Right lobe of liver (tissue), 6 donors: ENCODE data around the gene SLCO2A1. TPM values are rescaled to one million over a fixed set of nuclear protein-coding genes. Genes with fewer than 3 reads are reported as not detected.

Source experiments
- ATAC-seq, 4 donors: fragments of 200-7000 bp; cut with Tn5 transposase; one replicate each; pipeline ENCODE4 v1.9.1; 2020; ENCODE audit warnings: mild to moderate bottlenecking in 4 of 4, moderate library complexity in 4 of 4
- DNase-seq, 3 donors: peaks; one replicate each; pipeline ENCODE4 v3.0.0-alpha.2; 2020
- H3K27ac ChIP-seq, 3 donors: fragments of 200-600 bp; one replicate each; pipeline ENCODE4 v1.8.0; 2022
- H3K27me3 ChIP-seq, 2 donors: fragments of 200-600 bp; one replicate each; pipeline ENCODE4 v1.8.0; 2022
- H3K36me3 ChIP-seq, 4 donors: fragments of 200-600 bp; sonication (generic) in 1 of 4; one replicate each; pipeline versions ENCODE4 v1.5.1 to v1.8.0; 2017 to 2022; ENCODE audit warnings: control low read depth in 1 of 4
- H3K4me1 ChIP-seq, 4 donors: fragments of 200-600 bp; sonication (generic) in 1 of 4; one replicate each; pipeline versions ENCODE4 v1.5.1 to v1.8.0; 2017 to 2022; ENCODE audit warnings: control low read depth in 1 of 4
- H3K4me3 ChIP-seq, 3 donors: fragments of 200-600 bp; one replicate each; pipeline ENCODE4 v1.8.0; 2022
- H3K9me3 ChIP-seq, 4 donors: fragments of 200-600 bp; sonication (generic) in 1 of 4; one replicate each; pipeline versions ENCODE4 v1.5.1 to v1.8.0; 2017 to 2022; ENCODE audit warnings: control low read depth in 1 of 4
- CTCF ChIP-seq, 4 donors: fragments of 200-600 bp in 3 of 4; fragments of 450-650 bp in 1 of 4; IDR thresholded peaks; one replicate each; pipeline versions ENCODE4 v1.5.1 to v1.8.0; 2016 to 2022; ENCODE audit warnings: antibody characterized with exemption in 4 of 4, mild to moderate bottlenecking in 2 of 4
- POLR2A ChIP-seq: fragments of 450-650 bp; IDR thresholded peaks from one replicate; pipeline ENCODE4 v1.6.1; 2017; ENCODE audit warnings: antibody characterized with exemption, mild to moderate bottlenecking
- WGBS: methylation state at CpG from one replicate; pipeline ENCODE4 v1.1.6; 2018; ENCODE audit warnings: low coverage, low lambda C conversion rate; ENCODE audit not compliant: insufficient coverage; ENCODE audit errors: missing lambda C conversion rate; 5-methylcytosine and 5-hydroxymethylcytosine counted together
- intact Hi-C, 2 donors: fragments of 100-400 bp; cut with DNase I; formaldehyde crosslinking; loops; one replicate each; pipeline versions ENCODE4 v1.11.2 to v1.14.1; 2022
- total RNA-seq, 6 experiments: library from RNA; depleted of rRNA in 2 of 6; stranded (reverse); fragments of >200 nt in 2 of 6; fragmentation: NEBNext Ultra II Directional in 3 of 6; extraction: Animal tissue kit (Norgen Biotek cat#: 25700) in 3 of 6; gene quantifications; one replicate each; pipeline versions ENCODE4 v1.1.0 to v1.2.4, GENCODE V29; 2016 to 2023
- donor health status: DM: no; HTN: yes; CAD: no.
- donor health status: DM: no; HTN: no; CAD: no.
- donor health status: DM: no; HTN: no; CAD: no.
- donor health status: DM: no; HTN: yes; CAD: no.
- donor health status: DM: no; HTN: yes; CAD: no.

Gene SLCO2A1
- total RNA-seq, 6 experiments from 2014 or later = 0.71 to 4.4 (median 1.5) TPM

DNA sequence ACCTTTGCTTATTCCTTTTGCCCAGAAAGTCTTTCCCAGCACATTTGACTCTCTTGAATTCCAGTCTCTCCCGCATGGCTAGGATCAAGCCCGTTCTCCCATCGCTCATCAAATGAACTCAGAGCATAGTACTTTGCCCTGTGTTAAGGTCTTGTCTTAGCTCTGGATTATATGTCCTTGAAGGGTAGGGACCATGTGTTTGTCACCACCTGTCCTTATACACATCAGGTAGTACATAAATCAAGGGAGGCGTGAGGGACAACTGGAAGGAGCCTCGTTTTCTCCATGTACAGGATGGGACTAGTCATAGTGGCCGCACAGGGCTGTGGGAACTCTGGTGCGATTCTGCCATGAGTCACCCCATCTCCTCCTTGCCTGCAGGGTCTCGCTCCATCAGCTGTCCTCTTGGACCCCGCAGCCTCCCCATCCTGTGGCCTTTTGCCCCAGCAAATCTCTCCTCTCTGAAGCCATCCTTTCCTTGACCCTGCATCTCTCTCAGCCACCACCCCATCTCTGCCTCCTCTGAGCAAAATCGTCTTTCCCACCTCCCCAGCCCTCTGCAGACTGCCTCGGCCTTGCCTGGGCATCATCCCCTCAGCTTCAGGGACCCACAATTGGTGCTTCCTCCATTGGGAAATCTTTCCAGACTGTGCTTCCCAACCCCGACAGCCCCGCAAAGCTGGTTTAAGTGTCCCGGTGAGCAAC is 100.7 kb downstream of the SLCO2A1 start:
- DNase-seq (no peak), ATAC-seq (no peak)
- Histone ChIP-seq H3K9me3 (no peaks in the 10 kb centered on the region), H3K4me3 (no peak overlapping the region), H3K27me3 (no peaks in the 10 kb centered on the region), H3K4me1 (peaks cover 0 to 10% (median 3%) of the 10 kb centered on the region in 4 donors), H3K27ac (no peak overlapping the region), H3K36me3 (no peaks in the 10 kb centered on the region)
- WGBS = 80% methylated on average over 13 of the region's 14 CpGs
- TF ChIP-seq CTCF (IDR thresholded peaks at IDR 0.05) (no peak), POLR2A (no peak)
- intact Hi-C loops = no loop called here

GRCh38 chr3:133928136-133928893 is 101.4 kb downstream of the SLCO2A1 start:
- DNase-seq (no peak), ATAC-seq (no peak)
- no peaks in the 10 kb centered on the region for H3K27me3 ChIP-seq
- H3K4me3 ChIP-seq = no peak overlapping the region
- WGBS = 61% methylated on average over 7 of the region's 20 CpGs
- no peak overlapping the region for H3K27ac ChIP-seq
- intact Hi-C loops = no loop called here
- H3K36me3 ChIP-seq = no peaks in the 10 kb centered on the region
- TF ChIP-seq CTCF (IDR thresholded peaks at IDR 0.05) = no peak
- no peak for TF ChIP-seq POLR2A
- H3K9me3 ChIP-seq = no peaks in the 10 kb centered on the region
- H3K4me1 ChIP-seq = peaks cover 0 to 10% (median 3%) of the 10 kb centered on the region in 4 donors

- ATAC-seq (peak; percentile 82 to 92 (median 88)), DNase-seq (peak in 2 of 3 donors; percentile 63 to 65)
- no peaks in the 10 kb centered on the region for H3K36me3 ChIP-seq
- H3K4me3 ChIP-seq = peak overlapping the region; percentile 42 to 51 (median 50)
- intact Hi-C loops = no loop called here
- no peaks in the 10 kb centered on the region for H3K9me3 ChIP-seq
- TF ChIP-seq POLR2A (no peak), CTCF (IDR thresholded peaks at IDR 0.05) (peak; percentile 60 to 92 (median 68))
- WGBS = 11% methylated on average over 8 of the region's 51 CpGs
- no peaks in the 10 kb centered on the region for H3K27me3 ChIP-seq
- H3K4me1 ChIP-seq = peaks cover 0 to 10% (median 3%) of the 10 kb centered on the region in 4 donors
- H3K27ac ChIP-seq = no peak overlapping the region
Observed at GRCh38 chr3:133927540-133928066, 102.1 kb downstream of the SLCO2A1 start.

DNA sequence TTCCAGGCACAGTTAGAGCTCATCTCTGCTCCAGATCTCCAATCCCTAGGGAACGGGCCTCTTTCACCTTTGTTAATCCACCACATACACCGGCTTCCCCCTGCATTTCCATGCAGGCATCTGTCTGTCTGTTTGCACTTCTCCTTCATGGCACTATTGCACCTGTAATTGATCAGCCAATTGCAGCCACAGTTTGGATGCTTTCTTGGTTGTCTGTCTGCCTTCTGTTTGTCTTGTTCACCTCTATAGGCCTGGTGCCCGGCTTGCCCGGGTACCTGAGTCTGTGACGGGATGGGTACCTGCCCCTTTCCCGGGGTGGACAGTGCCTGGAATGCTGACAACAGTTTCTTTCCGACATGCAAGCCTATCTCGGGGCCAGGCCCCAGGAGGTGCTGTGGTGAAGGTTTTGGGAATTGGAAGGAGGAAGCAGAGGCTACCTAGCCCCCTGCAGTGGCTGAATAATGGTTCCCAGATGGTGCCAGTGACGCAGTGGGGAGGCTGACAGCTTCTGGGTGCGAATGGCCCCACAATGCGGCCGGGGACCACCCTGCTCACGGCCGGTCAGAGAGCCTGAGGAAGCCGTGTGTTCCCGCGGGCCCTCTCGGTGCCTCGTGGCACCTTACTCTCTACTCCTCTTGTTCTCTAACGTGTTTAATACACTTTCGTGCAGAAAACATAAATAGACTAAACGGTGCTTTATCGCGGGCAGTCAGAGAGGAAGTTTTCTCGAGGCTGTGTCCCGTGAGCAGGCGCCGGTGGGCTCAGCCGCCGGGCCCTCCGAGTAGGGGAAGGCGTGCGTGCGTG is 102.8 kb downstream of the SLCO2A1 start:
- no peaks in the 10 kb centered on the region for H3K36me3 ChIP-seq

More for the DNA sequence above, 102.8 kb downstream of the SLCO2A1 start:
- peak overlapping the region; percentile 42 to 51 (median 50) for H3K4me3 ChIP-seq
- 72% methylated on average over 3 of the region's 34 CpGs for WGBS
- H3K27me3 ChIP-seq = no peaks in the 10 kb centered on the region
- peaks cover 0 to 10% (median 3%) of the 10 kb centered on the region in 4 donors for H3K4me1 ChIP-seq
- no peak overlapping the region for H3K27ac ChIP-seq
- ATAC-seq (peak; percentile 31 to 59 (median 42)), DNase-seq (peak in 1 of 3 donors; percentile 51)
- TF ChIP-seq CTCF (IDR thresholded peaks at IDR 0.05) (peak in 1 of 4 donors; percentile 8), POLR2A (no peak)
- intact Hi-C loops = no loop called here
- H3K9me3 ChIP-seq = no peaks in the 10 kb centered on the region
